Upper lobe of right lung (tissue), 1 donor: ENCODE results near the gene COL15A1. TPM values are rescaled to one million over a fixed set of nuclear protein-coding genes. Genes with fewer than 3 reads are reported as not detected.

Experiments used
- ATAC-seq: fragments of 200-7000 bp; cut with Tn5 transposase; one replicate; pipeline ENCODE4 v1.9.1; 2020; ENCODE audit warnings: mild to moderate bottlenecking, moderate library complexity
- DNase-seq: peaks from one replicate; pipeline ENCODE4 v3.0.0-alpha.2; 2020
- H3K27ac ChIP-seq: fragments of 200-600 bp; one replicate; pipeline ENCODE4 v1.8.0; 2022
- H3K27me3 ChIP-seq: fragments of 200-600 bp; one replicate; pipeline ENCODE4 v1.8.0; 2022; ENCODE audit warnings: mild to moderate bottlenecking
- H3K36me3 ChIP-seq: fragments of 200-600 bp; one replicate; pipeline ENCODE4 v1.8.0; 2022
- H3K4me1 ChIP-seq: fragments of 200-600 bp; one replicate; pipeline ENCODE4 v1.8.0; 2022
- H3K4me3 ChIP-seq: fragments of 200-600 bp; one replicate; pipeline ENCODE4 v1.8.0; 2022; ENCODE audit warnings: mild to moderate bottlenecking
- H3K9me3 ChIP-seq: fragments of 200-600 bp; one replicate; pipeline ENCODE4 v1.8.0; 2022
- CTCF ChIP-seq: fragments of 200-600 bp; IDR thresholded peaks from one replicate; pipeline ENCODE4 v1.8.0; 2022; ENCODE audit warnings: antibody characterized with exemption
- intact Hi-C: fragments of 100-400 bp; cut with DNase I; formaldehyde crosslinking; loops from one replicate; pipeline ENCODE4 v1.11.0; 2022
- total RNA-seq: library from RNA; stranded (reverse); fragmentation: NEBNext Ultra II Directional; extraction: Animal tissue kit (Norgen Biotek cat#: 25700); gene quantifications from one replicate; pipeline ENCODE4 v1.2.1, GENCODE V29; 2021
- donor health status: DM: no; HTN: yes; CAD: no; lungs with severe emphysema.

The COL15A1 gene
- total RNA-seq, 1 donor from 2014 or later, result 8.0 TPM

GRCh38 chr9:99039505-99040182, 95.9 kb downstream of the COL15A1 start:
- no peak for TF ChIP-seq CTCF
- DNase-seq, result no peak
- ATAC-seq, result peak; percentile 52
- Histone ChIP-seq H3K4me1 (peaks cover 12% of the 10 kb centered on the region), H3K27me3 (no peaks in the 10 kb centered on the region), H3K36me3 (no peaks in the 10 kb centered on the region), H3K27ac (no peak overlapping the region), H3K4me3 (no peak overlapping the region), H3K9me3 (no peaks in the 10 kb centered on the region)
- intact Hi-C loops, result no loop called here

GRCh38 chr9:99040251-99040900, 96.7 kb downstream of the COL15A1 start:
- TF ChIP-seq CTCF, result no peak
- Histone ChIP-seq H3K36me3 (no peaks in the 10 kb centered on the region), H3K4me1 (peaks cover 12% of the 10 kb centered on the region), H3K27me3 (no peaks in the 10 kb centered on the region), H3K27ac (peak overlapping the region; percentile 48), H3K4me3 (no peak overlapping the region), H3K9me3 (no peaks in the 10 kb centered on the region)
- ATAC-seq, result no peak
- intact Hi-C loops, result no loop called here
- DNase-seq, result no peak

- Histone ChIP-seq H3K27me3 (no peaks in the 10 kb centered on the region), H3K4me1 (peaks cover 12% of the 10 kb centered on the region), H3K36me3 (no peaks in the 10 kb centered on the region), H3K9me3 (no peaks in the 10 kb centered on the region), H3K4me3 (no peak overlapping the region), H3K27ac (peak overlapping the region; percentile 48)
- peak; percentile 74 for ATAC-seq
- no peak for TF ChIP-seq CTCF
- intact Hi-C loops, result no loop called here
- DNase-seq, result no peak
Measured at GRCh38 chr9:99040911-99041582, 97.3 kb downstream of the COL15A1 start.

GRCh38 chr9:99041618-99042017, 97.9 kb downstream of the COL15A1 start:
- intact Hi-C loops, result no loop called here
- Histone ChIP-seq H3K36me3 (no peaks in the 10 kb centered on the region), H3K27ac (no peak overlapping the region), H3K4me1 (peaks cover 12% of the 10 kb centered on the region), H3K4me3 (no peak overlapping the region), H3K9me3 (no peaks in the 10 kb centered on the region), H3K27me3 (no peaks in the 10 kb centered on the region)
- DNase-seq (no peak), ATAC-seq (no peak)
- TF ChIP-seq CTCF, result no peak

- H3K27me3 ChIP-seq, result no peaks in the 10 kb centered on the region
- H3K36me3 ChIP-seq, result no peaks in the 10 kb centered on the region
- DNase-seq (no peak), ATAC-seq (no peak)
- H3K4me1 ChIP-seq, result peaks cover 12% of the 10 kb centered on the region
- no peak overlapping the region for H3K4me3 ChIP-seq
- no peaks in the 10 kb centered on the region for H3K9me3 ChIP-seq
- TF ChIP-seq CTCF, result no peak
- H3K27ac ChIP-seq, result no peak overlapping the region
- intact Hi-C loops, result no loop called here
Measured at GRCh38 chr9:99042620-99043019, 98.9 kb downstream of the COL15A1 start.
